ENCODE results near the gene IL17RE. TPM values are rescaled to one million over a fixed set of nuclear protein-coding genes. Genes with fewer than 3 reads are reported as not detected.
A peak's percentile ranks its signal among the peaks of the same experiment; 100 is the strongest.
"Not testable (repeated sequence)": the region's sequence is repeated elsewhere in the genome, so short reads cannot be mapped to it uniquely, and the experiment has no call there.

IL17RE gene
- total RNA-seq, 1 donor from 2014 or later, result 21.7 TPM

DNA sequence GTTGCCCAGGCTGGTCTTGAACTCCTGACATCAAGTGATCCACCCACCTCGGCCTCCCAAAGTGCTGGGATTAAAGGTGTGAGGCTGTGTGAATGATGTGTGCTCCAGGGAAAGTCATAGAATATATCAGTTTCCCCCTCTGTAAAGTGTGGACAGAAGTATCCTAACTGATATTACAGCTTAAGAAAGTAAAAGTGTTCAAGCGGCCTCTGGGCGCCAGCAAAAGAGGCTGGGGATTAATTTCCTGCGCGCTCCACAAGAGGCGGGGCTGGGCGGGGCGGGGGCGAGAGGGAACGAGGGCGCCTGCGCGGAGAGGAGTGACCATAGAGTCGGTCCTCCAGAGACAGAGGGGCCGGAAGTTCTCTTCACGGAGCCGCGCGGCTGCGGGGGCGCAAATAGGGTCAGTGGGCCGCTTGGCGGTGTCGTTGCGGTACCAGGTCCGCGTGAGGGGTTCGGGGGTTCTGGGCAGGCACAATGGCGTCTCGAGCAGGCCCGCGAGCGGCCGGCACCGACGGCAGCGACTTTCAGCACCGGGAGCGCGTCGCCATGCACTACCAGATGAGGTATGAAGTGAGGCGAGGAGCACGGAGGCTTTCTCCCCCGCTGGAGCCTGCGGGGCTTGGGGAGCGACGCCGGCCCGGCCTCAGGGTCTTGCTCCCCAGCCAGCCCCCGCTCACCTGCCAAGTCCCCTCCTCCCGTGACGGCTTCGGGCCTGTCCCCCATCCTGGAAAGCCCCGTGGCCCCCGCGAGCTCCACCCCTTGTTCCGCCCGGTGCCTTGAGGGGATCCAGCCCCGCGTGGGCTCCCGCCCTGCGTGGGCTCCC lies 12.2 kb upstream of the IL17RE start, which contains the start of gene JAGN1:
Gene JAGN1, plus strand, starts transcription at position 362 of the 823 bp plus-strand sequence. Its CDS starts 113 bp downstream, at position 475.
- no peak for TF ChIP-seq CTCF (IDR thresholded peaks at IDR 0.05)
- intact Hi-C loops (cut with DNase I), result loop anchor here (1.0 to 2.0 kb wide), 6 partner anchors 24 to 159 kb away; partner anchors contain the start of genes BRPF1, CRELD1 and IL17RC

GRCh38 chr3:9891072-9891622 lies 11.5 kb upstream of the IL17RE start:
- H3K27ac ChIP-seq, result peak overlapping the region; percentile 93 to 98
- no peaks in the 10 kb centered on the region for H3K9me3 ChIP-seq
- H3K27me3 ChIP-seq, result no peaks in the 10 kb centered on the region
- TF ChIP-seq CTCF (IDR thresholded peaks at IDR 0.05), result no peak
- intact Hi-C loops (cut with DNase I), result loop anchor here (2.0 kb wide), 3 partner anchors 24 to 42 kb away; partner anchors contain the start of genes CRELD1 and IL17RC
- H3K36me3 ChIP-seq, result peaks cover 0 to 12% of the 10 kb centered on the region in 2 donors
- DNase-seq (ENCODE audit: low spot score in 2 of 2), result no peak
- peak overlapping the region; percentile 90 to 98 for H3K4me3 ChIP-seq
- H3K4me1 ChIP-seq, result peaks cover 0 to 7% of the 10 kb centered on the region in 2 donors

More for the DNA sequence above, 12.2 kb upstream of the IL17RE start, which contains the start of gene JAGN1:
- peak within 1 kb of the TSS; percentile 93 to 98 for H3K27ac ChIP-seq
- no peaks in the 10 kb centered on the region for H3K27me3 ChIP-seq
- peaks cover 0 to 7% of the 10 kb centered on the region in 2 donors for H3K4me1 ChIP-seq
- DNase-seq (ENCODE audit: low spot score in 2 of 2), result peak; percentile 46 to 93
- peak within 1 kb of the TSS; percentile 90 to 98 for H3K4me3 ChIP-seq
- H3K36me3 ChIP-seq, result peaks cover 0 to 12% of the 10 kb centered on the region in 2 donors
- no peaks in the 10 kb centered on the region for H3K9me3 ChIP-seq

DNA sequence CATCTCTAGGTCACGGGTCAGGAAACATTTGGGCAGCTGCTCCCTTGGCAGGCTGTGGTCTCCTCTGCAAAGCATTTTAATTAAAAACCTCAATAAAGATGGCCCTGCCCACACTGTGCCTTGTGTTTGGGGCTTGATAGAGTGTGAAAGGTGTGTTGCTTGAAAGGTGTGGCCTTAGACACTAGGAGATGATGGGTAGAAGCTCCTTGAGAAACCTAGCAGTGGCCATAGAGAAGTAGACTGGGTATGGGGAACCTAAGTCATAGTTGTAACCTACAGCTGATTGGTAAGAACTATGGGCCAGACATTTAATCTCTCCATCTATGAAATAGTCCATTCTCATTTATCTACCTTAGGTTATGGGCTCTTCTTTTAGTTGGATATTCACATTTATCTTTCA lies 8.9 kb upstream of the IL17RE start:
- no peak for DNase-seq (ENCODE audit: low spot score in 2 of 2)
- H3K9me3 ChIP-seq, result no peaks in the 10 kb centered on the region
- intact Hi-C loops (cut with DNase I), result no loop called here
- peaks cover 0 to 13% of the 10 kb centered on the region in 2 donors for H3K4me1 ChIP-seq
- peaks cover 0 to 12% of the 10 kb centered on the region in 2 donors for H3K36me3 ChIP-seq
- H3K4me3 ChIP-seq, result no peak overlapping the region
- peak overlapping the region; percentile 19 to 36 for H3K27ac ChIP-seq
- no peak for TF ChIP-seq CTCF (IDR thresholded peaks at IDR 0.05)
- H3K27me3 ChIP-seq, result no peaks in the 10 kb centered on the region

DNA sequence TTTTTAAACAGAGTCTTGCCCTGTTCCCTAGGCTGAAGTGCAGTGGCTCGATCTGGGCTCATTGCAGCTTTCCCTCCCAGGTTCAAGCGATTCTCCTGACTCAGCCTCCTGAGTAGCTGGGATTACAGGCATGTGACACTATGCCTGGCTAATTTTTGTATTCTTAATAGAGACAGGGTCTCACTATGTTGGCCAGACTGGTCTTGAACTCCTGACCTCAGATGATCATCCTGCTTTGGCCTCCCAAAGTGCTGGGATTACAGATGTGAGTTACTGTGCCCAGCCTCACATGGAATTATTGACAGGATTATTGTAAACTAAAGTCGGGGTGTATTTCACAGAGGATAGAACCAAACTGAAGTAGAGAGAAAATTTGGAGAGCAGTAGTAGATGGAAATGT lies 6.9 kb upstream of the IL17RE start:
- peaks cover 0 to 12% of the 10 kb centered on the region in 2 donors for H3K36me3 ChIP-seq
- H3K27ac ChIP-seq; H3K27me3 ChIP-seq; H3K4me1 ChIP-seq; H3K4me3 ChIP-seq; intact Hi-C loops (cut with DNase I); DNase-seq (ENCODE audit: low spot score in 2 of 2); H3K9me3 ChIP-seq: not testable (repeated sequence)

DNA sequence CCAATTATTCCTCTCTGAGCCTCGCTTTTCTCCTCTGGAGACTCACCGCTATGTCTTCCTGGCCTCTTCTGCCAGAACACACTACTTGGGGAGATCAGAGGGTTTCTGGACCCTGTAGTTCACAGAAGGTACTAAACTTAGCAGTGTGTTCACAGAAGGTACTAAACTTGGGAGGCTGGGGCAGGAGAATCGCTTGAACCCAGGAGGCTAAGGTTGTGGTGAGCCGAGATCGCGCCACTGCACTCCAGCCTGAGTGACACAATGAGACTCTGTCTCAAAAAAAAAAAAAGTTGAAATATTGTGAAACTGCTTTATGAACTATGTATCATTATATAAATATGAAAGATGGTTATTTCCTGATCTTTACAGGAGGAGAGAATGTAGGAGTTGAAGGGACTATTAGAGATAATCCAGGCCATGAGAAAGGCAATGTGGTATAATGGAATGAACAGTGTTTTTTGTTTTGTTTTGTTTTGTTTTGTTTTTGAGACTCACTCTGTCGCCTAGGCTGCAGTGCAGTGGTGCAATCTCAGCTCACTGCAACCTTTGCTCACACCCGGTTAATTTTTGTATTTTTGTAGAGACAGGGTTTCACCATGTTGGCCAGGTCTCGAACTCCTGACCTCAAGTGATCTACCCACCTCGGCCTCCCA lies 5.8 kb upstream of the IL17RE start:
- H3K27me3 ChIP-seq; H3K27ac ChIP-seq; intact Hi-C loops (cut with DNase I): not testable (repeated sequence)

DNA sequence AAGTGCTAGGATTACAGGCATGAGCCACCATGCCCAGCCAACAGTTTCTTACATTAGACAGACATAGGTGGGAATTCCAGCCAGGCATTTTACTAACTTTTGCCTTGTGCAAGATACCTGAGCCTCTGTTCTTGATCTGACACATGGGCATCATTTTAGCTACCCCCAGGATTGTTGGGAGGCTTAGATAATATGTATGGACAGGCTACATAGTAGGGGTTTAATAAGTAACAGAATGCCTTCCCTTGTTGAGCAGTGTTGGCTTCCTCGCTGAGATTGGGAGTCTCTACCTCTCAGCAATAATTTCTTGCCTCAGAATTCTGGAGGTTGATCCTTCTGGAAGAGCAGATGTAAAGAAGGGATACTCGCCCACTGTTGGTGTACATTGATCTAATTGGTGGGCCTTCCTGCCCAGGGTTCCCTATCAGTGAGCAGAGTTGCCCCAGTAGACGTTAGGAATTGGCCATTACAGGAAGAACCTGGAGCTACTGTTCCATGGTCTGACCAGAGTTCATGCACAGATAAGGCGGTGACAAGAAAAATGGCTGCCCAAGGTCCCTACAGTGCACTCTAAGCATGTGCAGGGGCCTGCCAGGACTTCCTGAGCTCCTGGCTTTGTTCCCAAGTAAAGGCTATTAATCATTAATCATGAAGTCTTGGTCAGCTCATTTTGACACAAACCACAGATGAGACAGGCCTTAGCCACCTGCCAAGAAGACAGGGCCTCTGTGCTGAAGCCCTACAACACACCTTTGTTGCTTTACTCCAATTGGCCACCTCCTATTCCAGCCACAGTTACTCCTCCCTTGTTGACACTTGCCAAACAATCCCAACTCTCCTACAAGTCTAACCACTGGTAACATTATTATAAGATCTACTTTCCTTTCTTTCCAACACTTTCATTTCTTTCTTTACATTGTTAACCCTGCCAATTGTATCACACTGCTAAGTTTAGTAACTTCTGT lies 5.0 kb upstream of the IL17RE start:
- Histone ChIP-seq H3K27ac (peak overlapping the region in 1 of 2 donors; percentile 13), H3K9me3 (no peaks in the 10 kb centered on the region), H3K27me3 (no peaks in the 10 kb centered on the region), H3K4me1 (peaks cover 0 to 6% of the 10 kb centered on the region in 2 donors), H3K4me3 (no peak overlapping the region), H3K36me3 (peaks cover 0 to 11% of the 10 kb centered on the region in 2 donors)
- intact Hi-C loops (cut with DNase I), result no loop called here
- TF ChIP-seq CTCF (IDR thresholded peaks at IDR 0.05), result no peak
- DNase-seq (ENCODE audit: low spot score in 2 of 2), result no peak

More for the DNA sequence above, 5.8 kb upstream of the IL17RE start:
- DNase-seq (ENCODE audit: low spot score in 2 of 2); H3K4me3 ChIP-seq; H3K4me1 ChIP-seq; H3K9me3 ChIP-seq: not testable (repeated sequence)
- peaks cover 0 to 12% of the 10 kb centered on the region in 2 donors for H3K36me3 ChIP-seq

Data from ascending aorta (tissue), 2 donors.